ENCODE data around the gene AP1S2.
A peak's percentile ranks its signal among the peaks of the same experiment; 100 is the strongest.

AP1S2 gene

DNA sequence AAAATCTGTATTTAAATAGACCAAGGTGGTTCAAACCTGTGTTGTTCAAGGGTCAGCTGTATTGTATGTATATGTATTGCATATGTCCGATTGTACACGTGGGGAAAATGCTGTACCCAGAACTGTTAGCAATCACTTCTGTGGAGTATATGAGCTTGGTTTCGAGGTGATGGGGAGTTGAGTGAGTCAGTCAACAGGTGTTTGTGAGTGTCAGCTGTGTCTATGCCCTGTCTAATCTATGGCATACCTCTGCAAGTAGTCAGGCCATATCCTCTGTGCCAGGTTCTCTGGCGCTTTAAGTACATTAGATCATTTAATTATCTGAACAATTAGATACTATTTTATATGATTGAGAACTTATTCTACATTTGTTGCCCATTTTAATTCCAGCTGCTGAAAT lies 56.9 kb downstream of the AP1S2 start:
- DNase-seq = no peak

DNA sequence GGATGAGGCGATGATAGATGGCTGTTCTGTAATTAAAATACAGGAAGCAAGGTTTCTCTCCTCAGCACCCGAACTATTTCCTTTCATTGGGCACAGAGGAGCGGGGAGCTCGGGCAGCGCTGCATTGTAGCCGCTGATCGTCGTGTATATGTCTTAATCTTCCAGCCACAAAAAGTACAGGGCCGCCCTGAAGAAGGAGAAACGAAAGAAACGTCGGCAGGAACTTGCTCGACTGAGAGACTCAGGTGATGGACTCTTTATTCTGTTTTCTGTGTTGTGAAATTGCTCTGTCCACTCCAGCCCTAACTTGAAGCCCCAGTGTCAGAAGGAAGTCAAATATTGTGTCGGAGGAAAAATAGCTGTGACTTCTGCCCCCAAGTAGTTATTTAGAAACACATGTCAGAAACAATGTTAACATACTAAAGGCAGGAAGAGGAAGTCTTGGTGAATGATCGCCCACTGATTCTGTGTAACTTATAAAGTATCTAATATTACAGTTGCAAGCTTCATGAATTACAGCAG lies 63.8 kb downstream of the AP1S2 start:
- no peak for DNase-seq

DNA sequence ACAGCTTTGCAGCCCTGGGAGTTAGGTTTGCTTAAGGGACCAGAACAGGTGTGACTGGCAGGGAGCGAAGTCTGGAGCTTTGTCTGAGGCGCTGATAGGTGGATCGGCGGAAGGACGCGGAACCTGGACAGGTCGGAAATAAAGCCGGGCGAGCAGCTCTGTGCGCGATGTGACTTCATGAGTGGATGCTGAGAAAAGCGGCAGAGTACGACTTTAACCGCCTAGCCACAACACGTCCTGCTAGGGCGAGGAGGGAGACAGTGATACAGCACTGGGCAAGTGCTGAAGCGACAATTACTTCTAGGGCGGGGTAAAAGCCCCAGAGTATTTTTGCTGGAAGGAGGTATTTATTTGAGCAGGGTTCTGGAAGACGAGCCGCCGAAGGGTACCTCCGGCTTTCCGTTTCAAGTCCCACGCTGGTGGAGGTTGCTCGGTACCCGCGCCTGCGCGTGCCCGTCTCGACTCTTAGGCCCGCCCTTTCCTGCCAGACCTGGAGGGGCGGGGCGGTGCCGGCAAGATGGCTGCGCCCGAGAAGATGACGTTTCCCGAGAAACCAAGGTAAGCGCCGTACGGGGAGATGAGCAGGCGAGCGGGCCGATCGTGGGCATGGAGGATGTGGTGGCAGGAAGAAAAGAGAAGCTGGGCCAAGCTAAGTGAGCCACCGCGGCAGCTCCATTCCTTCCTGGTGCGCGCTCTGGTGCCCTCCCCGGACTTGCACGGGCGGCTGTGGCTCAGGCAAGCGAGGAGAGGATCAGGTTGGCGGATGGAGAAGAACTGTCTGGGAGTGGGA lies 64.4 kb downstream of the AP1S2 start, which contains the start of gene ZRSR2:
TSS of gene ZRSR2 (plus strand) at position 506 of the 790 bp plus-strand sequence. CDS start at position 518, 12 bp downstream.
- DNase-seq = peak; percentile 20

DNA sequence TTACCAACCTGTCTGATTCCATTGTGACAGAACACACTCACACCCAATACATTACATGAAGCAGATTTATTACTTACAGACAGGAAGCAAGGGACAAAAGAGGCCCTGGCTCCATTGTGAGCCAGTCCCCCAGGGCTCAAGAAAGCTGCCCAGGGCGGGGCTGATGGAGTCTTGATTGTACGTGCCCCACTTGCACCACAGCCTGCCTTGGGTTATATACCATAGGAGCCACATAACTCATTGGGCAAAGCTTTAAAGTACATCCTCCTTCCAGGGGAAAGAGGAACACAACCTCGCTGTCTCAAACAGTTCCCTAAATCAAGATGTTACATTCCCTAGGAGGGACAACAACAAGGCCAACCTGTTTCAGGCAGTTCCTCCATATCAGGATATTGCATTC lies 67.7 kb downstream of the AP1S2 start:
- no peak for DNase-seq

DNA sequence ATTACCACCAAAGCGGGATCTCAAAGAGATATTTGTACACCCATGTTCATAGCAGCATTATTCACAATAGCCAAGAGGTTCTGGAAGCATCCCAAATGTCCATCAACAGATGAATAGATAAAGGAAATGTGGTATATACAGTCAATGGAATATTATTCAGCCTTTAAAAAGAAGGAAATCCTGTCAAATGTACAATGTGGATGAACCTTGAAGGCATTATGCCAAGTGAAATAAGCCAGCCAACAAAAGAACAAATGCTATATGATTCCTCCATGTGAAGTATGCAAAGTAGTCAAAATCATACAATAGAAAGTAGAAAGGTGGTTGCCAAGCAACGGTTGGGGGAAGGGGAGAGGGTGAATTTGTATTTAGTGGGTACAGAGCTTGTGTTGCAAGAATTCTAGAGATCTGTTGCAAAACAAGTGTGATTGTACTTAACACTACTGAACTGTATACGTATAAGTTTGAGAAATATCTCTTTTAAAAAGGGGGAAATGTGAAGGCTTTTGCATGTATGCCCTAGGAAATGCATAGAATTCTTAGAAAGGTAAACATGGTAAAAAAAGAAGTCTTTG lies 69.3 kb downstream of the AP1S2 start:
- no peak for DNase-seq

DNA sequence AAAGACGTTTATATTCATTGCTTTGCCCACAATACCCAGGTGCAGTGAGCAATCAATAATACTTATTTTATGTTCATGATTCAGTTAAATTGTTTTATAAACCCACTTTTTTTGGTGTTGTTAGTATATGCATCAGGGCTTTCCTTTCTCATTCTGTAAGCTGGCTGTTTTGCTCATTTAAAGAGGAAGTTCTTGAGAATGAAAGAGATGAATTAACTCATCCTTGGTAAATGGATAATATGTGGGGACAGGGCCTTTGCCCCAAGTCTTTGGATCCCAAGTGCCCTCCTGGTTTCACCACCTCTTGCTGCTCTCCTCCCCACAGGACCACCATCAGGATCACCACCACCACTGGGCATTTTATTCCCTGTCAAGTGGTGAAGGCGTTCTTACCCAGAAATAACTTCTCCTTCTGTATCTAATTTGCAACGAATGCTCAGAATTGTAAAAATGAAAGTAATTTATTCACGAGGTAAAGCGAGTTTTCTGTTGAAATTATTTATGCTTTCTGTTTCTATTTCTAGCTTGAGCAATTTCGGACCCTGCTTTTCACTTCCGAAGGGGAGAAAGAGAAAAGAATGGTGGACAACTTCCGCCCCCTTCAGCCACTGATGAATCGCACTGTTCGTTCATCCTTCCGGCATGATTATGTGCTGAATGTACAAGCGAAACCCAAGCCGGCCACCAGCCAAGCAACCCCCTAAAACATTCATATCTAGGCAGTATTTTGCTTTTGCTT lies 72.5 kb downstream of the AP1S2 start:
- no peak for DNase-seq

All from NCI-H1694 (cell line).